ENCODE results near the gene CYP2A6.
"Not testable (repeated sequence)": the region's sequence is repeated elsewhere in the genome, so short reads cannot be mapped to it uniquely, and the experiment has no call there.

The CYP2A6 gene

DNA sequence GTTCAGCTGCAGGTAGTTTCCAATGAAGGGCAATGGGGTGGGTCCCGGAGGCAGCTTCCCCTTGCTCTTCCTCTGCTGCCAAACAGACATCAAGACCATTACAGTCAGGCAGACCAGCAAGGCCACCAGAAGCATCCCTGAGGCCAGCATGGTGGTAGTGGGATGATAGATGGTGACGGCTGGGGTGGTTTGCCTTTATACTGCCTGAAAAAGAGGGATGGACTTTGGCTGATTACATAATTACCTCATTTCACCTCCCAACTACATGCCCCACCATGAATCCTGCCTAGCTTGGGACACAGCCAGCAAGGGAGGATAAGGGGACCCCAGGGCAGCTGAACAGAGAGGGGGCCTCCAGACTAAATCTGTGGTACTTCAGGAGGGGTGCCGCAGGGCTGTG lies at the start of gene CYP2A6:
CYP2A6 (minus strand) TSS at position 171 of the 400 bp plus-strand sequence; CDS start at position 150, 21 bp downstream.
- not testable (repeated sequence) for DNase-seq (ENCODE audit: low read depth in 2 of 2)

GRCh38 chr19:40899964-40900363 lies 49.7 kb upstream of the CYP2A6 start:
- not testable (repeated sequence) for DNase-seq (ENCODE audit: low read depth in 2 of 2)

DNA sequence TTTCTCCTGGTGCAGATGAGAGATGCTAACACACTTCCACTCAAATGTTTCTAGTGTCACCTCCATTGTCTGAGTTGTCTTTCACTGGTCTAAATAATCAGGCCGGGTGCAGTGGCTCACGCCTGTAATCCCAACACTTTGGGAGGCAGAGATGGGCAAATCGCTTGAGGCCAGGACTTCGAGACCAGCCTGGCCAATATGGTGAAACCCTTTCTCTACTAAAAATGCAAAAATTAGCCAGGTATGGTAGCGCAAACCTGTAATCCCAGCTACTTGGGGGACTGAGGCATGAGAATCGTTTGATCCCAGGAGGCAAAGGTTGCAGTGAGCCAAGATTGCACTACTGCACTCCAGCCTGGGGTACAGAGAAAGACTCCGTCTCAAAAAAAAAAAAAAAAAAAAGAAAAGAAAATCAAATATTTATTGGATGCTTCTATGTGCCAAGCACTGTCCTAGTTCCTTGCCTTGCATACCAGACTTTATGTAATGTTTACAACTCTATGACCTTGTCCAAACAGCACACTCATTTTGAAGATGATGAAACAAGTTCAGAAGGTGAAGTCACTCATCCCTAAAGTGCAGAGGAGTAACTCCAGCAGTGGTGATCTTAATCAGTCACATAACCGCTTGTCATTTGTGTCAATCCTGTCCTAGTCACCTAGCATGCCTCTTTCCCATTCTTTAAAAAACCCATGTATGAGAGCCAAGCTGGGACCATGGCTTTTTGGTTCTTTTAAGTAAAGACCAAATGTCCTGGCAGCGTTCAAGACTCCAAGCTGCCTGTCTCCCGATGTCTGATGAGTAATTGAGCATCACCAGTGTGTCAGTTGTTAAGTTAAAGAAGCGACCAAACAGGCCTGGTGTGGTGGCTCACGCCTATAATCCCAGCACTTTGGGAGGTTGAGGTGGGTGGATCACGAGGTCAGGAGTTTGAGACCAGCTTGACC lies 46.9 kb upstream of the CYP2A6 start:
- not testable (repeated sequence) for DNase-seq (ENCODE audit: low read depth in 2 of 2)

GRCh38 chr19:40896418-40896796 lies 46.2 kb upstream of the CYP2A6 start:
- no peak for DNase-seq (ENCODE audit: low read depth in 2 of 2)

DNA sequence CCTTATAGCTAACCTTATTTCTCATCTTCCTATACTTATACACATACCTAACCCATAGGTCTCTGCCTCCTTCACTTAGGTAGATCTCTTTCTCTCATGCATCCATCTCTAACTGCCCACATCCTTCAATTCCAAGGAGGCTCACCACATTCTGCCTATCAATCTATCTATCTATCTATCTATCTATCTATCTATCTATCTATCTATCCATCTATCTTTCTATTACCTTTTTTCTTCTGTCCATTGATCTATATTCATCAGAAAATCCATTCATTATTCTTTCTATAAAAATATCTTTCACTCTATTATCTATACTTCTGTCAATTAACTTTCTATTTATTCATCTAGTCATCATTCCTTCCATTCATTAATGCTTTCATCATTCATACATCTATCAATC lies 42.9 kb upstream of the CYP2A6 start:
- DNase-seq (ENCODE audit: low read depth in 2 of 2): no peak

GRCh38 chr19:40889366-40889765 lies 39.1 kb upstream of the CYP2A6 start:
- DNase-seq (ENCODE audit: low read depth in 2 of 2): no peak

DNA sequence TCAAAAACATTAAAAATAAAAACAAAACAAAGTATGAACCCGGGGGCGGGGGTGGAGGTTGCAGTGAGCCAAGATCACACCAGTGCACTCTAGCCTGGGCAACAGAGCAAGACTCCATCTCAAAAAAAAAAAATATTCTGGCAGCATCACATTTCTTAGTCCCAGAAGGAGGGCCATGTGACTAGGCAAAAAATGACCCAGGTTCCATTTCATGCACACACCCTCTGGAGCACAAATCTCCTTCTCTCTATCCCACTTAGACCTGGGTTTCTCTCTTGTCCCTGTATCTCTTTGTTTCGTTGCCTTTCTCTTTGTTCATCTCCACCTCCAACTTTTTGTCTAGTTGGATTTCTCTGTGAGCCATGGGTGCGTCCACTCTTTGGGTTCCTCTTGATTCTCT lies 37.9 kb upstream of the CYP2A6 start:
- no peak for DNase-seq (ENCODE audit: low read depth in 2 of 2)

GRCh38 chr19:40884187-40884931 lies 34.1 kb upstream of the CYP2A6 start:
- DNase-seq (ENCODE audit: low read depth in 2 of 2): not testable (repeated sequence)

GRCh38 chr19:40882062-40882461 lies 31.8 kb upstream of the CYP2A6 start, which contains the start of gene CYP2A7:
Gene CYP2A7 (minus strand): TSS chr19:40882231. CDS start chr19:40882210, 21 bp downstream.
- not testable (repeated sequence) for DNase-seq (ENCODE audit: low read depth in 2 of 2)

DNA sequence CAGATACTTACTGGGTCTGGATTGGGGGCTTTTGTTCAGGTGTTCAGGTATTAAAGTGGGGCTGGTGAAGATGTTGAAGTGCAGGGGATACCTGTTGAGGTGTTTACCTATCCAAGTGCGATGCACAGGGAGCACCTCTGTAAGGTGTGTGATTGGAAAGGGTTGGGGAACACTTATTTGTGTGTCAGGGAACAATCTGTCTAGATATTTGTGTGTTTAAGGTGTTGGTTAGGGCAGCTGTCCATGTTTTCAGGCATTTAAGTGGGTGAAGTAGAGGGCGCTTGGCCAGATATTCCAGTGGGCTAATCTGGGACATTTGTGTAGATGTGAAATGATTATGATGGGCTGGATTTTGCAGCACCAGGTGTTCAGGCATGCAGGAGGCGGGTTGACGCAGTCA lies 29.1 kb upstream of the CYP2A6 start:
- not testable (repeated sequence) for DNase-seq (ENCODE audit: low read depth in 2 of 2)

DNA sequence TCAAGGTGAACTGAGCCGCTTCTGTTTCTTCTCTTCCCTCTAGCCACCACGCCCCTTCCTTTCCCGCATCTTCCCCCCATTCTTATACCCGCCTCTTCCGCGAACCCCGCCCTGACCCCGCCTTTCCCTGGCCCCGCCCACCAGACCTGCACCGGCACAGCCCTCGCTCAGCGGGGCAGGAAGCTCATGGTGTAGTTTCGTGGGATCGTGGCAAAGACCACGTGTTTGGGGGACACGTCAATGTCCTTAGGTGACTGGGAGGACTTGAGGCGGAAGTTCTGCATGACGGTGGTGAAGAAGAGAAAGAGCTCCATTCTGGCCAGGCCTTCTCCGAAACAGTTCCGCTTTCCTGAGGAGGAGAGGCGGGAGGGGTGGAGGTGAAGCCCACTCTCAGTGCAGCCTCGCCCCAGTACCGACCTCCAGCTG lies 25.3 kb upstream of the CYP2A6 start:
- peak; percentile 73 to 91 for DNase-seq (ENCODE audit: low read depth in 2 of 2)

- DNase-seq (ENCODE audit: low read depth in 2 of 2): not testable (repeated sequence)
These were observed 24.6 kb upstream of the CYP2A6 start for GRCh38 chr19:40874874-40875273.

DNA sequence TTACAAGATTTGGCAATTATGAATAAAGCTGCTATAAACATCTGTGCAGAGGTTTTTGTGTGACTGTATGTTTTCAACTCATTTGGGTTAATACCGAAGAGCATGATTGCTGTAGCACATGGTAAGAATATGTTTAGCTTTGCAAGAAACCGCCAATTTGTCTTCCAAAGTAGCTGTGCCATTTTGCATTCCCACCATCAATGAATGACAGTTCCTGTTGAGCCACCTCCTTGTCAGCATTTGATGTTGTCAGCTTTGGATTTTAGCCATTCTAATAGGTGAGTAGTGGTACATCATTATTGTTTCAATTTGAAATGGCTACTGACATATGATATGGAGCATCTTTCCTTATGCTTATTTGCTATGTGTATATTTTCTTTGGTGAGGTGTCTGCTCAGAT lies 23.6 kb upstream of the CYP2A6 start:
- DNase-seq (ENCODE audit: low read depth in 2 of 2): not testable (repeated sequence)

DNA sequence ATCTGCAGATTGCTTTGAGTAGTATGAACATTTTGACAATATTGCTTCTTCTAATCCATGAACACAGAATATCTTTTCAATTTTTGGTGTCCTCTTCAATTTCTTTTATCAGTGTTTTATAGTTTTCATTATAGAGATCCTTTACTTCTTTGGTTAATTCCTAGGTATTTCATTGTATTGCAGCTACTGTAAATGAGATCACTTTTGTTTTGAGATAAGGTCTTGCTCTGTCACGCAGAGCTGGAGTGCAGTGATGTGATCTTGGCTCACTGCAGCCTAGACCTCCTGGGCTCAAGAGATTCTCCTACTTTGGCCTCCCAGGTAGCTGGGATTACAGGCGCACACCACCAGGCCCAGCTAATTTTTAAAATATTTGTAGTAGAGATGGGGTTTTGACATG lies 22.0 kb upstream of the CYP2A6 start:
- DNase-seq (ENCODE audit: low read depth in 2 of 2): no peak

DNA sequence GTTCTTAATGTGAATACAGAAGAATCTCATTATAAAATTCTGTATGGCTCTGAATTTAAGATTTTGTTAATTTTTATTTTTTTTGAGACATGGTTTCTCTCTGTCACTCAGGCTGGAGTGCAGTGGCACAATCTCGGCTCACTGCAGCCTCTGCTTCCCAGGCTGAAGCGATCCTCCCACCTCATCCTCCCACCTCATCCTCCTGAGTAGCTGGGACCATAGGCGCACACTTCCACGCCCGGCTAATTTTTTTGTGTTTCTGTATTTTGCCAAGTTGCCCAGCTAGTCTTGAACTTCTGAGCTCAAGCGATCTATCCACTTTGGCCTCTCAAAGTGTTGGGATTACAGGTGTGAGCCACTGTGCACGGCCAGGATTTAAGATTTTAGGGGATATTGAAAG lies 17.5 kb upstream of the CYP2A6 start:
- no peak for DNase-seq (ENCODE audit: low read depth in 2 of 2)

DNA sequence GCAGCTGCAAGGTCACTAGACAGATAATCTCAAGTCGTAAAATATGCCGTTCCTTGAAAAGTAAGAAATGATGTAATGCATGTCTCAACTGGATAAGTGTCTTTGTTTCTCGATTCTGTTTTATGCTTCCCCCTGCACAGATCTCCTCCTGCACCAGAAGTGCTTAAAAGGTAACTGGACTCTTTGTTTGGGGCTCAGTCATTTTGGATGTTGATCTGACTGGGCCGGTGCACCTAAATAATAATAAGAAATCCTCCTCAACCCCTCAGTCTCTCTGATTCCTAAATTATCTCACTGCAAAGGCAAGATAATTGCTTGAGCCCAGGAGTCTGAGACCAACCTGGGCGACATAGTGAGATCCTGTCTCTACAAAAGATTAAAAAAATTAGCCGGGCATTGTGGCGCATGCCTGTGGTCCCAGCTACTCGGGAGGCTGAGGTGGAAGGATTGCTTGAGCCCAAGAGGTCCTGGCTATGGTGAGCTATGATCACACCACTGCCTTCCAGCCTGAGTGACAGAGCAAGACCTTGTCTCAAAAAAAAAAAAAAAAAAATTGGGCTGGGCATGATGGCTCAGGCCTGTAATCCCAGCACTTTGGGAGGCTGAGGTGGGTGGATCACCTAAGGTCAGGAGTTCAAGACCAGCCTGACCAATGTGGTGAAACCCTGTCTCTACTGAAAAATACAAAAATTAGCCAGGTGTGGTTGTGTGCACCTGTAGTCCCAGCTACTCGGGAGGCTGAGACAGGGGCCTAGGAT lies 14.7 kb upstream of the CYP2A6 start:
- DNase-seq (ENCODE audit: low read depth in 2 of 2): not testable (repeated sequence)

- DNase-seq (ENCODE audit: low read depth in 2 of 2): no peak
These were observed 12.5 kb upstream of the CYP2A6 start for GRCh38 chr19:40862785-40863184.

- DNase-seq (ENCODE audit: low read depth in 2 of 2): no peak
These were observed 12.1 kb upstream of the CYP2A6 start for GRCh38 chr19:40862333-40862732.

DNA sequence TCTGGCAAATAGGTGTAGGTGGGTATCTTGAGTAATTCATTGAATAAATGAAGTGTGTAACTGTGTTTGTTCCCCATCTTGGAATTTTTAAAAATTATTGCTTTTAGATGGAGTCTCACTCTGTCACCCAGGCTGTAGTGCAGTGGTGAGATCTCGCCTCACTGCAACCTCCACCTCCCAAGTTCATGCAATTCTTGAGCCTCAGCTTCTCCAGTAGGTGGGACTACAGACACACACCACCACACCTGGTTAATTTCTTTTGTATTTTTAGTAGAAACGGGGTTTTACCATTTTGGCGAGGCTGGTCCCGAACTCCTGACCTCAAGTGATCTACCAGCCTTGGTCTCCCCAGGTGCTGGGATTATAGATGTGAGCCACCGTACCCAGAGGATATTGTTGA lies 7.9 kb upstream of the CYP2A6 start:
- no peak for DNase-seq (ENCODE audit: low read depth in 2 of 2)

GRCh38 chr19:40852467-40853152 lies 2.4 kb upstream of the CYP2A6 start:
- not testable (repeated sequence) for DNase-seq (ENCODE audit: low read depth in 2 of 2)

DNA sequence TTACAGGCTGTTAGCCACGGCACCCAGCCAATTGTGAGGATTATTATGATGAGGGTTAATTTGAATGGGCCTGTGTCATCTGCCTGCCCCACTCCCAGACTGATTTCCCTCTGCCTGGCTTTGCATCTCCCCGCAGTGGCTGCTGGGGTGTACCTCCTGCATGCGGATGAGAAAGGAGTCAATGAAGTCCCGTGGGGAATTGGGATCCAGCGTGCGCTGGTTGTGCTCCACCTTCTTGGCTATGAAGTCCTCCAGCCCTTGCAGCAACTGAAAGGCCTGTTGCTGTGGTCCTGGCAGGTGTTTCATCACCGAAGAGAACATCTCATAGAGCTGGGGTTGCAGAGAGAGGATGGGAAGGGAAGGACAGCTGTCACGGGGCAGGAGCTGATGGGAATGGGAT lies 3.5 kb downstream of the CYP2A6 start:
- DNase-seq (ENCODE audit: low read depth in 2 of 2): not testable (repeated sequence)
